Hematopoietic multipotent progenitor cell treated with erythropoietin and hydrocortisone succinate and interleukin-3 and kit ligand, for 4 days (in vitro differentiated cells): ENCODE results near the gene RINL.
A peak's percentile ranks its signal among the peaks of the same experiment; 100 is the strongest.
"Not testable (repeated sequence)": the region's sequence is repeated elsewhere in the genome, so short reads cannot be mapped to it uniquely, and the experiment has no call there.

Source experiments
- DNase-seq: peaks from one replicate; pipeline ENCODE4 v3.0.0-alpha.2; 2015

RINL gene

GRCh38 chr19:38831142-38831605 is 46.9 kb downstream of the RINL start:
- DNase-seq = peak; percentile 63

- DNase-seq = no peak
Observed at GRCh38 chr19:38830039-38830733, 47.9 kb downstream of the RINL start.

DNA sequence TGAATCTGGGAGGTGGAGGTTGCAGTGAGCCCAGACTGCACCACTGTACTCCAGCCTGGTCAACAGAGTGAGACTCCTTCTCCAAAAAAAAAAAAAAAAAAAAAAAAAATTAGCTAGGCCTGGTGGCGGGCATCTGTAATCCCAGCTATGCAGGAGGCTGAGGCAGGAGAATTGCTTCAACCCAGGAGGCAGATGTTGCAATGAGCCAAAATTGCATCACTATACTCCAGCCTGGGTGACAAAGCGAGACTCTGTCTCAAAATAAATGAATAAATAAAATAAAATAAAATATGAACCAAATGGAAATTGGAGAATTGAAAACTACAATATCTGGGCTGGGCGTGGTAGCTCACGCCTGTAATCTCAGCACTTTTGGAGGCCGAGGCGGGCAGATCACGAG is 48.9 kb downstream of the RINL start:
- peak; percentile 45 for DNase-seq

DNA sequence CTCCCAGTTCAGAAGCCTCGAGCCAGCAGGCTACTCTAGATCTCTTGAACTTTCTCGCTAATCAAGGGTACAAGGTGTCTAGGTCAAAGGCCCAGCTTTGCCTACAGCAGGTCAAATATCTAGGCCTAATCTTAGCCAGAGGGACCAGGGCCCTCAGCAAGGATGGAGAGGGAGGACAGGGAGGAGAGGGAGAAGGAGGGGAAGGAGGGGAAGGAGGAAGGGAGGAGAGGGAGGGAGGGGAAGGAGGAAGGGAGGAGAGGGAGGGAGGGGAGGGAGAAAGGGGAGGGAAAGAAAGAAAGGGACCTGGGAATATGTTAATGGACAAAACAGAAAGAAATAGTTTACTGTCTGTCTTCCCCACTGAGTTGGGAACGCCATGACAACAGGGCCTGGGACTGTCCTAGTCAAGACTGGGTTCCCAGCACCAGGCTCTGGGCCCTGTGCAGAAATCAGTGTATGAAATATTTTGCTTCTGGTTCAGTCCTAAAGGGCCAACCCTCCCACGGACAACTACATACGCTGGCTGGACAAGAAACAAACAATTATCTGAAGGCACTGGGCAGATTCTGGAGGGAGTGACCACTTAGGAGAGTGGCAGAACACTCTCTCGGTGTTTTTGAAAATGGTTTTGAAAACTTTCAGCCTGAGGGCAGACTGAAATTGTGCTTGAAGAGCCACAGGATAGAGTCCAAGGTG is 51.1 kb downstream of the RINL start:
- DNase-seq = no peak

- DNase-seq = not testable (repeated sequence)
Observed at GRCh38 chr19:38825936-38826335, 52.1 kb downstream of the RINL start.

GRCh38 chr19:38821230-38821825 is 56.7 kb downstream of the RINL start:
- DNase-seq = not testable (repeated sequence)

GRCh38 chr19:38819231-38819920 is 58.7 kb downstream of the RINL start:
- DNase-seq = no peak
